ENCODE data around the gene SETBP1.

SETBP1 gene

DNA sequence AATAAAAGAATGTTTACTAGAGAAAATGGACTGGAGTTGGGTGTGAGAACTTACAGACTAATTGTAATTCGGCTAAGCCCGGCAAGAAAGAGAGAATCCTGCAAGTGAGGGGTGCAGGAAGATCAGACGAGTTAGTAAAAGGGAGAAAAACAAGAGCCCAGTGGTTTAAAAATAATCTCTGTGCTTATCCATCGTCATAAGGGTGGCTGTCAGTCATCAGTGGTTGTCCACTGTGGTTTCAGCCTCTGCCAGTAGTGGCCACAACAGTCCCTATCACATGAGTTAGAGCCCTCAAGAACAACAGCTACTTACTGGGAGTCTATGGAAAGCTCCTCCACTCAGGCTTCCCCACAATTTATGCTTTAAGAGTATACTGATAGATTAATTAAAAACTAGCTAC, 239.8 kb downstream of the SETBP1 start:
- no peaks in the 10 kb centered on the region for H3K27me3 Mint-ChIP-seq
- no peaks in the 10 kb centered on the region for H3K9me3 Mint-ChIP-seq
- DNase-seq: no peak
- H3K27ac Mint-ChIP-seq: no peak overlapping the region
- no peak overlapping the region for H3K4me3 Mint-ChIP-seq
- ATAC-seq (replicated peaks): no peak
- peaks cover 39 to 72% of the 10 kb centered on the region in 2 donors for H3K36me3 Mint-ChIP-seq
- H3K4me1 Mint-ChIP-seq: peaks cover 42 to 51% of the 10 kb centered on the region in 2 donors

DNA sequence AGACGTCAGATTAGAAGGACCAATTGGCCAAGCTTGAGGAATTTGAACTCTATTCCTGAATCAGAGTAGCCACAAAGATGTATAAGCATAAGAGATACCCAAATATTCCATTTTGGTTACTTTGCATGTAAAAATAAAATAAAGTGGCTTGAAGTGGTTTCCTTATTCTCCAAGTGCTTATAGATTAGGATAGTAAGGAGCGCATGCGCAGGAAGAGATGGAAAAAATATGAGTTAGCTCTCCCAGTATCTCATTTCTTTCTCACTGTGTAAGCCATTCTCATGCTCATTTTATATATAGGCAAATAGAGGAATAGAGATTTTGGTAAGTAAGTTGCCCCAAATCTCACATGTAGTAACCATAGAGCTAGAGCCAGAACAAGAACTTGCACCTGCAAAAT, 241.3 kb downstream of the SETBP1 start:
- peaks cover 43 to 50% of the 10 kb centered on the region in 2 donors for H3K4me1 Mint-ChIP-seq
- no peak for ATAC-seq (replicated peaks)

DNA sequence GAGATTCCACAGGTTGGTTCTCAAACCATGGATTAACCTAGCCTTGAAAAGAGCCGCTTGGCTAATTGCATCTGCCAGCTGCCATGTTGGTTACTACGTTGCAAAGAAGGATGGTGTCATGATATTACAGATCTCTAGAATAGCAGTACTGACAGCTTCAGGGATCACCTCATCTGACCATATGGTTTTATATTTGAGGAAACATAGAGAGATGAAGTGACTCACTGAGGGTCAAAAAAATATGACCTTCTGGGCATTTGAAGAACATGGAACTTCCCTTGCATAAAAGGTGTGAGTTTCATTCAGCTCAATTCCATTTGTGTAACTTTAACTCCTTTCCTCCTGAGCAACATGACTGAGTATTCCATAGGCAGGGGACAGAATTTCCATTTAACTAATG, 242.3 kb downstream of the SETBP1 start:
- H3K27me3 Mint-ChIP-seq: no peaks in the 10 kb centered on the region
- H3K36me3 Mint-ChIP-seq: peaks cover 34 to 68% of the 10 kb centered on the region in 2 donors
- H3K4me1 Mint-ChIP-seq: peaks cover 38 to 44% of the 10 kb centered on the region in 2 donors
- no peaks in the 10 kb centered on the region for H3K9me3 Mint-ChIP-seq
- ATAC-seq (replicated peaks) (peak; percentile 67 to 80), DNase-seq (no peak)
- H3K27ac Mint-ChIP-seq: no peak overlapping the region
- no peak overlapping the region for H3K4me3 Mint-ChIP-seq

More for the DNA sequence above, 241.3 kb downstream of the SETBP1 start:
- no peak overlapping the region for H3K4me3 Mint-ChIP-seq
- no peaks in the 10 kb centered on the region for H3K27me3 Mint-ChIP-seq
- H3K9me3 Mint-ChIP-seq: no peaks in the 10 kb centered on the region
- no peak for DNase-seq
- peak overlapping the region; percentile 14 for H3K27ac Mint-ChIP-seq
- H3K36me3 Mint-ChIP-seq: peaks cover 37 to 69% of the 10 kb centered on the region in 2 donors

GRCh38 chr18:44924785-44925499, 244.3 kb downstream of the SETBP1 start:
- Mint-ChIP-seq H3K36me3 (peaks cover 36 to 72% of the 10 kb centered on the region in 2 donors), H3K9me3 (peaks cover 3% of the 10 kb centered on the region in 2 donors), H3K27me3 (no peaks in the 10 kb centered on the region), H3K4me1 (peaks cover 30 to 46% of the 10 kb centered on the region in 2 donors), H3K4me3 (no peak overlapping the region), H3K27ac (peak overlapping the region; percentile 47)
- ATAC-seq (replicated peaks) (no peak), DNase-seq (no peak)

- H3K27me3 Mint-ChIP-seq: no peaks in the 10 kb centered on the region
- peaks cover 46 to 81% of the 10 kb centered on the region in 2 donors for H3K36me3 Mint-ChIP-seq
- no peak overlapping the region for H3K4me3 Mint-ChIP-seq
- H3K9me3 Mint-ChIP-seq: peaks cover 15 to 16% of the 10 kb centered on the region in 2 donors
- DNase-seq (no peak), ATAC-seq (replicated peaks) (no peak)
- H3K27ac Mint-ChIP-seq: no peak overlapping the region
- peaks cover 24 to 34% of the 10 kb centered on the region in 2 donors for H3K4me1 Mint-ChIP-seq
These were observed 246.6 kb downstream of the SETBP1 start for GRCh38 chr18:44927127-44927849.

GRCh38 chr18:44934901-44935300, 254.2 kb downstream of the SETBP1 start:
- Mint-ChIP-seq H3K27ac (no peak overlapping the region), H3K36me3 (peaks cover 77 to 86% of the 10 kb centered on the region in 2 donors), H3K27me3 (no peaks in the 10 kb centered on the region), H3K4me1 (peaks cover 30 to 41% of the 10 kb centered on the region in 2 donors), H3K9me3 (peaks cover 19 to 22% of the 10 kb centered on the region in 2 donors), H3K4me3 (no peak overlapping the region)
- no peak for ATAC-seq (replicated peaks)
- no peak for DNase-seq

DNA sequence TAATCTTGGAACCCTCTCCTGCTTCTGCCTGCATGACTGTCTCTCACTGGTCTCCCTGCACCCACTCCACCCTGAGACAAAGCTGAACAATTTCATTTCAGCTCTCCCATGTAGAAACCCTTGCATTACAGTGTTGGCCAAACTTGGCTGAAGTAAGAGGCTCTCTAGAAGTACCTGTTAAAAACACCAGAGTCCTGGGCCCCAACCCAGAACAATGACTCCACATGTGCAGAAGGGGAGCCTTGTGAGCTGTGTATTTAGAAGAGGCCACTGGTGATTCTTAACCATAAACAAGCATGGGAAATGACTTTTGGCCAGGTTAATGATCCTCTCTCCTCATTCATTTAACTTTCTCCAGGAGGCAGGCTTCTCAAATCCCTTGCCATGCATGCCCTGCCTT, 254.8 kb downstream of the SETBP1 start:
- DNase-seq (no peak), ATAC-seq (replicated peaks) (no peak)
- H3K4me1 Mint-ChIP-seq: peaks cover 30 to 46% of the 10 kb centered on the region in 2 donors
- H3K4me3 Mint-ChIP-seq: no peak overlapping the region
- no peaks in the 10 kb centered on the region for H3K27me3 Mint-ChIP-seq
- peak overlapping the region; percentile 62 for H3K27ac Mint-ChIP-seq
- peaks cover 77 to 86% of the 10 kb centered on the region in 2 donors for H3K36me3 Mint-ChIP-seq
- peaks cover 19 to 22% of the 10 kb centered on the region in 2 donors for H3K9me3 Mint-ChIP-seq

- peak overlapping the region; percentile 9 for H3K27ac Mint-ChIP-seq
- DNase-seq: no peak
- H3K4me1 Mint-ChIP-seq: peaks cover 27 to 52% of the 10 kb centered on the region in 2 donors
- H3K36me3 Mint-ChIP-seq: peaks cover 69 to 82% of the 10 kb centered on the region in 2 donors
- no peak for ATAC-seq (replicated peaks)
- H3K4me3 Mint-ChIP-seq: no peak overlapping the region
- peaks cover 11 to 14% of the 10 kb centered on the region in 2 donors for H3K9me3 Mint-ChIP-seq
- no peaks in the 10 kb centered on the region for H3K27me3 Mint-ChIP-seq
These were observed 255.8 kb downstream of the SETBP1 start for GRCh38 chr18:44936485-44936884.

DNA sequence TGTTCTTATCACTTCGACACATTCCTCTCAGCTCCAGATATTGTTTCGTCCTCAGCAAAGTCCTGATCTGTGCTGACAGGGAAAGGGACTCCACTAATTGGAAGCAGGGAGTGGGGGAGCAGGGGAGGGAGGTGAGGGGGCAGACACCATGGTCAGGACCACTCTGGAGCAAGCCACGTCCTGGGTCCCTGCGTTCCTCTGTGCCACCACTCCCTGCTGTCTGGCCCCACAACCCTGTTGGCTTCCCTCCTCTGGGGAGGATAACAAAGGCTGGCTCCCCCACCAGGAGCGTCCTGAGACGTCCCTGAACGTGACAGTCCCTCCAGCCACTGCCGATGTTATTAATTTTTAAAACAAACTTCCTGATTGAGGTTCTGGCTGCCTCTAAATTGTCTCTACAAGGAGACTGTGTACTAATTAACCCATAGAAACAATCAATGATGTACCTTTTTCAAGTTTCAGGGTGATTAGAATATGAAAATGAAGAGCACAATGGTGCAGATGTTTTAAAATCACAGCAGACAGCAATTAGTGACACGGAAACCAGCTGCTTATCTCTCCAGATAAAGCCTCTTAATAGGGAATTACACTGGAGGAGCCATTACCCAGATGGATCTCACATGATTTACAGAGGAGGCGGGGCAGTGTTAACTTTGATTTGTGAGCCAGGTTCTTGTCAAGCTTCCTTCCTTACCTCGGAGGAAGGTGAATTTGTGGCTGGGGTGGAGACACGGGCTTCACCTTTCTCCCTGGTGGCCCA, 257.5 kb downstream of the SETBP1 start:
- Mint-ChIP-seq H3K4me3 (no peak overlapping the region), H3K36me3 (peaks cover 55 to 67% of the 10 kb centered on the region in 2 donors), H3K9me3 (peaks cover 4 to 7% of the 10 kb centered on the region in 2 donors), H3K27ac (peak overlapping the region; percentile 72), H3K27me3 (no peaks in the 10 kb centered on the region), H3K4me1 (peaks cover 25 to 60% of the 10 kb centered on the region in 2 donors)
- DNase-seq (no peak), ATAC-seq (replicated peaks) (no peak)

DNA sequence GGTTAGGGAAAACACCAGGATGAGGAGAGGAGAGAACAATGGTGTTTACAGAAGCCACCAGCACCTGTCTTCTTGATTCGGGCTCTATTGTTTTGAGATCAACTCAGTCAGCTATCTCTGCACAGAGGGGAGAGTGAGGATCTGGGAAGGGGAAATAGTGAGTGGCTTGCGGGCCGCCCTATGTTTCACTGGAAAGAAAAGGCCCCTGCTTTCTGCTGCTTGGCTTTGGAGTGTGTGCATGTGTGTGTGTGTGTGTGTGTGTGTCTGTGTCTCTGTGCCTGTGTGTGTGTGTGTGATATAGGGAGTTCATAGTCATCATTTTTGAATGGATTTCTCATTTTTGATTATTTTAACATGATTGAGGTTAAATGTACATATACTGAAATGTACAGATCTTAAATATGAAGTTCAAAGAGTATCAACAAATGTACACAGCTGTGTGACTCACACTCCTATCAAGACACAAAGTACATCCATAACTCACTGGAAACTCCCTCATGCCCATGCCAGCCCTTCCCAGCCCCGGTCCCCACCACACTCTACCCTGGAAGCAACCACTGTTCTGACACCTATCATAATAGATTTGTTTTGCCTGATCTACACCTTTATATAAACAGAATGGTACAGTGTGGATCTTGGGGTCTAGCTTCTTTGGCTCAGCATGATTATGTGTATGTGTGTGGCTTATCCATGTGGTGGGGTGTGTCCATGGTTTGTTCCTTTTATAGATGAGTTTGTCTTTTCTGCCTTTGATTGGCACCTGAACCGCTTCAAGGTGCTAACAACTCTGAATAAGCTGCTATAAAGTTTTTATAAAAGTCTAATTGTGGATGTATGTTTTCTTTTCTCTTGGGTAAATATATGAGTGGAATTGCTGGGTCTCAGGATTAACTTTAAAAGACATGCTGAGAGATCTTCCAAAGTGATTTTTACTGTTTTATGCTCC, 258.3 kb downstream of the SETBP1 start:
- Mint-ChIP-seq H3K36me3 (peaks cover 51 to 63% of the 10 kb centered on the region in 2 donors), H3K4me1 (peaks cover 29 to 67% of the 10 kb centered on the region in 2 donors), H3K27ac (peak overlapping the region; percentile 15), H3K9me3 (peaks cover 1 to 7% of the 10 kb centered on the region in 2 donors), H3K27me3 (no peaks in the 10 kb centered on the region), H3K4me3 (no peak overlapping the region)
- DNase-seq (no peak), ATAC-seq (replicated peaks) (no peak)

GRCh38 chr18:44941516-44941915, 260.8 kb downstream of the SETBP1 start:
- Mint-ChIP-seq H3K4me1 (peaks cover 30 to 78% of the 10 kb centered on the region in 2 donors), H3K36me3 (peaks cover 42 to 52% of the 10 kb centered on the region in 2 donors), H3K27me3 (no peaks in the 10 kb centered on the region), H3K9me3 (peaks cover 1 to 7% of the 10 kb centered on the region in 2 donors), H3K27ac (no peak overlapping the region), H3K4me3 (no peak overlapping the region)
- DNase-seq (no peak), ATAC-seq (replicated peaks) (no peak)

GRCh38 chr18:44942073-44942472, 261.4 kb downstream of the SETBP1 start:
- DNase-seq (no peak), ATAC-seq (replicated peaks) (no peak)
- Mint-ChIP-seq H3K36me3 (peaks cover 42 to 52% of the 10 kb centered on the region in 2 donors), H3K27me3 (no peaks in the 10 kb centered on the region), H3K4me3 (no peak overlapping the region), H3K27ac (no peak overlapping the region), H3K9me3 (peaks cover 1 to 7% of the 10 kb centered on the region in 2 donors), H3K4me1 (peaks cover 32 to 78% of the 10 kb centered on the region in 2 donors)

- Mint-ChIP-seq H3K27me3 (no peaks in the 10 kb centered on the region), H3K9me3 (peaks cover 1 to 7% of the 10 kb centered on the region in 2 donors), H3K36me3 (peaks cover 33 to 47% of the 10 kb centered on the region in 2 donors), H3K4me1 (peaks cover 25 to 68% of the 10 kb centered on the region in 2 donors), H3K4me3 (no peak overlapping the region), H3K27ac (no peak overlapping the region)
- DNase-seq (no peak), ATAC-seq (replicated peaks) (no peak)
These were observed 262.7 kb downstream of the SETBP1 start for GRCh38 chr18:44943311-44943881.
